Activated CD4-positive, alpha-beta T cell treated with anti-CD3 and anti-CD28 coated beads for 48 hours (primary cell): ENCODE data around the gene ZNF619.

Experiments
- DNase-seq: peaks from one replicate; pipeline ENCODE4 v3.0.0-alpha.2; 2020

Gene ZNF619

DNA sequence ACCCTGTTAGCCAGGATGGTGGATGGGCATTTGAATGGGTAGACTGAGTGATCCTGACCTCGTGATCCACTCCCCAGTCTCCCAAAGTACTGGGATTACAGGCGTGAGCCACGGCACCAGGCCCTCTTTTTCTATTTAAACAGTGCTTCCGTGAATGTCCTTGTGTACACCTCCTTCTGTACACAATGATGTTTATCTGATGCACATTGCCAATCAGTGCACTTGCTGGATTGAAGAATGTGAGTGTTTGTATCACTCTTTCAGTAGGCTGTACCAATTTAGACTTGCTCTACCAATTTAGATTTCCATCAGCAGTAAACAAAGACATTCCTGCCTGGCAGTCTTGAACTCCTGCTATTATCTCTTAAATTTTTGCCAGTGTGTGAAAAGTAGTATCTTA lies 8.9 kb upstream of the ZNF619 start:
- no peak for DNase-seq

DNA sequence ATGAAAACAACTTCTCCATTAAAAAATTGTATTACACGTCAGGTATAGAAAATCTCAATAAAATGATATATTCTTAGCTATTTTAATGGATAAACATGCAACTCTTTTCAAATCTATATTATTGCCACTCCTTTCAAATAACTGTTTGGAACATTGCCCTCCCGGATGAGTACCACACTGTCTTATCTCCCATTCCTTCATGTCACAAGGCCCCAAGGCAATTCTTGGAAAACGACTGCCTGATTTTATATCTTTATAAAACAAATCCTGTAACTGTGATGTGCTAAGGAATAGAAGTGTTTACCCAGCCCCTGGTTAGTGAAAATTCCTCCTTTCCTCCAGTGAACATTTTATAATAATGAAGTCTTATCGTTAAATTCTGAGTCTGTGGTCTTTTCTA lies 6.2 kb upstream of the ZNF619 start:
- no peak for DNase-seq

DNA sequence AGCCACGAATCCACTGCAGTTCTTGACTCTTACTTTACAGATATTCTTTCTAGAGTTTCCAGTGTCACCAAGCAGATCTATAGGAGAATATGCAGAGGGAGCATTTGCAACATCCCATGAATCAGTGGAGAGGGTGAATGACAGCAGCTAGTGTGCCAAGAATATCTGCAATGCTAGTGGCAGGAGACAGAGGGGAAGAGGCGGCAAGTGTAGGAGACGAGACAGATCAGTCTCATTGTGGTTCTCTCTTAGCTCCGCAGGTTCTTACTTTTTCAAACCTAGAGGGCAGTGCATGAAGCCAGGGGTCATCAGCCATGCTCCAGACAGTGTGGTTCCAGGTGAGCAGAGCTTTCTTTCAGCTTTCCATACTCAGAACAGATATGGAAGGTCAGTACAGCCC lies 744 bp downstream of the ZNF619 start:
- DNase-seq = no peak

DNA sequence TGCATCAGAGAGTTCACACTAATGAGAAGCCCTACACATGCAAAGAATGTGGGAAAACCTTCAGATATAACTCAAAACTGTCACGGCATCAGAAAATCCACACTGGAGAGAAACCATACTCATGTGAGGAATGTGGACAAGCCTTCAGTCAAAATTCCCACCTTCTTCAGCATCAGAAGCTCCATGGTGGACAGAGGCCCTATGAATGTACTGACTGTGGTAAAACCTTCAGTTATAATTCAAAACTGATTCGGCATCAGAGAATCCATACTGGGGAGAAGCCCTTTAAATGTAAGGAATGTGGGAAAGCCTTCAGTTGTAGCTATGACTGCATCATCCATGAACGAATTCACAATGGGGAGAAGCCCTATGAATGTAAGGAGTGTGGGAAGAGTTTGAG lies 10.2 kb downstream of the ZNF619 start:
- no peak for DNase-seq

DNA sequence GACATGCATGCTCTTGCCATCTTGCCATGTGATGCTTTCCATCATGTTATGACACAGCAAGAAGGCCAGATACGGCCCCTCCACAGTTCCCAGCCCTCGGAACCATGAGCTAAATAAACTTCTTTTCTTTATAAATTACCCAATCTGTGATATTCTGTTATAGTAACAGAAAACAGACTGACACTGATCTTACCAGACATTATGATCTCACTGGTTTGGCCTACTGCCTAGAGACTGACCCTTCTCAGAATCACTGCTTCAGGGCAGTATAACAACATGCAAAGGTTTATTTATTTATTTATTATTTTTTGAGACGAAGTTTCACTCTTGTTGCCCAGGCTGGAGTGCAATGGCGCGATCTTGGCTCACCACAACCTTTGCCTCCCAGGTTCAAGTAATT lies 14.0 kb downstream of the ZNF619 start:
- DNase-seq = no peak

DNA sequence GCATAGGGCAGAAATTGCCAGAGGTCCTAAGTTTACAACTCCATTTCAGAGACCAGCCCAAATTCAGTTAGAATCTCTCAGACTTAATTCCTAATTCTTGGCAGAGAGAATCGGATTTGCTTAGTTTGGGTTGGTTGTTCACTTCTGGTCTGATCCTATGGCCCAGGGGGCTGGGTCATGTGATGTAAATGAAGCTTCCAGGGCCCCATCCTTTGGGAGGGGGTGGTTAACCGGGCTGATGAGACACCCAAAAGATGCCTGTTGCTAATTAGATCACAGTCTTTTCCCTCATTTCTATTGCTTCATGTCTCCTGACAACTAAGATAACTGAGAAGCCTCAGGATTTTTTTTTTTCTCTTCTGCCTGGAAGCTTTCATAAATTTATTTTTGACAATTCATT lies 17.8 kb downstream of the ZNF619 start:
- no peak for DNase-seq

DNA sequence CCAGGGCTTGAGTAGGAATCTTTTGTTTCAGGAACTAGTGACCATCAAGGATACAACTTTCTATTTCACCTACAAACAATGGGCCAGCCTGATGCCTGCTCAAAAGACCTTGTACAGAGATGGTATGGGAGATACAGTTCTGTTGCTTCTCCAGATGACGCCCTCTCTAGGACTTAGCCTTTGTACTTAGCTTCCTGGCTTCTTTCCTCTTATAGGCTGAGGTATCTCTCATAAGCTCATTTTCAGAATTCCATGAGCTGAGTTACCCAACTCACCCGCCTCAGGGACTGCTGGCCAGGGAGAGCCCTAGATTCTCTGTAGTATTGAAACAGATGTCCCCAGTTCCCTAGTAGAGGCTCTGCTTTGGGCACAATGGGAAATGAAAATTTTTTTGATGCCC lies 20.4 kb downstream of the ZNF619 start:
- no peak for DNase-seq

DNA sequence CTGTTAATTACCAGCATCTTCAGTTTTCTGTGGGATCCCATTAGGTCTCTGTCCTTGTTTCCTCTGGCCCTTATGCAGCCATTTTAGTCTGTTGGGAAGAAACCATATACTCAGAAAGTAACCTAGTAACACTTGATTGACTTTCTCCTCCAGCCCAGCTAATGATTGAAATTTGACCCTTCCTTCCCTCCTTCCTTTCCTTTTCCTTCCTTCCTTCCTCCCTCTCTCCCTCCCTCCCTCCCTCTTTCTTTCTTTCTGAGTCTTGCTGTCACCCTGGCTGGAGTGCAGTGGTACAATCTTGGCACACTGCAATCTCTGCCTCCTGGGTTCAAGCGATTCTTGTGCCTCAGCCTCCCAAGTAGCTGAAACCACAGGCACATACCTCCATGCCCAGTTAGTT lies 23.0 kb downstream of the ZNF619 start:
- no peak for DNase-seq

DNA sequence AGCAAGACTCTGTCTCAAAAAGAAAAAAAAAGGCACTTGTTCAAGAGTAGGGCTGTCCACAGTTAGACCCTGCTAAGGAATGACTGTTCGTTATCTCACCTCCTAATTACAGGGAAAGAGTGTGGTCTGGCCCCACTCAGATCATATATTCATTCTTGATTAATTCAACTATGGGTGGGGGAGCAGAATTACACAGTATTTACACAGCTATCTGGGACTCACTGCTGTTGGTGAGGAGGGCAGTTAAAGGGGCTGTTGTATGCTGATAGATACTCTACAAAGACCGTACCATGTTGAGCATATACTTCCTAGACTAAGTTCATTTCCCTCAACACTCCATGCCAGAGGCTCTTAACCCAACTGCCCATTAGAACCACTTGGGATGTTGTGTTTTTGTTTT lies 25.1 kb downstream of the ZNF619 start:
- DNase-seq = no peak

DNA sequence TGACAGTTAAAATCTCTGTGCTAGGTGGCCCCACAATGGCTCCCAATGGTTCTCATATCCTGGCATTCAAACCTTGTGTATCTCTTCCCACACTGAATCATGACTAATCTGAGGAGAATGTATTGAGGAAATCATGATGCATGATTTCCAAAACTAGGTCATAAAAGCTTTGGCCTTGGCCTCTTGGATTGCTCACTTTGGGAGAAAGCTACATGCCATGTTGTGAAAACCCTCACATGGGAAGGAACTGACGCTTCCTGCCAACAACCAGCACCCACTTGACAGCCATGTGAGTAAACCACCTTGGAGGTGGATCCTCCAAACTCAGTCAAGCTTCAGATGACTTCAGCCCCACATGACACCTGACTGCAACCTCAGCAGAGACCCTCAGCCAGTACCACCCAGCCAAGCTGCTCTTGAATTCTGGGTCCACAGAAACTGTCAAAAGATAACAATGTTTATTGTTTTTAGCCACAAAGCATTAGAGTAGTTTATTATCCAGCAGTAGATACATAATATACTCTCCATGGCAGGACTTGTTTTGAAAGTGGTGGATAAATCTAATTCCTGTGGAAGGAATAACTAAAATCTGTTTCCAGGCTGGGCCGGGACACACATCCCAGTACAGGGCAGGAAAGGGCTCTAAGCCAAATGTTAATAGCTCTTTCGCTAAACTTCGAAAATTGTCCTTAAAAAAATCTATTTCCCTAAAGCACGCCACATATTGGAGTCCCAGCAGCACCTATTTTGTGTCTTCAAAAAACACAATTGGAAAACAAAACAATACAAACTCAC lies 27.9 kb downstream of the ZNF619 start:
- DNase-seq = peak; percentile 10

DNA sequence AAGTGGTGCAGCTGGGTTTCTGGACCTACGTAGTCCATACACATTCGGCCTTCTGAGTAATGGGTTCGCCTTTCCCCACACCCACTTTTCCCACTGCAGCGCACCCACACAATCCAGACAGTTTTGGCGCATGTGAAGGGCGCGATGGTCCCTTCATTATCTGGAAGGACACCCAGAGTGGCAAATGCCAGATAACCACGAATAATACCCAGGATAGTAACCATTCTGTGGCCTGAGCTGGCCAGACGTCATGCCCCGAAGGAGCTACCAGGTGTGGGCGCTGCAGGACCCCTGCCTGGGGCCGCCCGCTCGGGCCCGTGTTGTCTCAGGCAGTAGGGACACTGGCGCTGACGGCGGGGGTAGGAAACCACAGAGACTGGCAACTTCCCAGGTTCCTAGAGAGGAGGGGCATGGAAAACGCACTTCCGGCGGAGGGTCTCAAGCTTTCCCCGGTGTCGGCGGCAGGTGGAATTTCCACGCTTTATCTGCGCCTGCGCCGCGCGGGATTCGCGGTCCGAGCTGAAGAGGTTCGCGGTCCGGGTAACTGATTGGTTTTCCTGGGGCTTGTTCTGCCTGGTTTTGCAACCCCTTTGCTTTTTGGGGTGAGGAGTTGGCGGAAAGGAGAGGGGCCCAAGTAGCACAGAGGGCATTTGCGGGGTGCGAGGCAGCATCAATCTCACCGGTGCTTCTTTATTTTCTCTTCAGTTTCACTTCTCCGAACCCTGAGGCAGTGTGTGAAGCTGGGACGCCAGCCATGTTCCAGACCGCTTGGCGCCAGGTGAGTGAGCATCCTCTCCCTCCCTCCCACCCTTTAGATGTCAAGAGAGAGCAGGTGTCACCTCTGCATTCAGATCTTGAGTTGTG lies 28.9 kb downstream of the ZNF619 start, which contains the start of gene ZNF620:
TSS of gene ZNF620 (plus strand) at position 441 of the 864 bp plus-strand sequence. CDS start at position 755, 314 bp downstream.
- peak; percentile 54 for DNase-seq

DNA sequence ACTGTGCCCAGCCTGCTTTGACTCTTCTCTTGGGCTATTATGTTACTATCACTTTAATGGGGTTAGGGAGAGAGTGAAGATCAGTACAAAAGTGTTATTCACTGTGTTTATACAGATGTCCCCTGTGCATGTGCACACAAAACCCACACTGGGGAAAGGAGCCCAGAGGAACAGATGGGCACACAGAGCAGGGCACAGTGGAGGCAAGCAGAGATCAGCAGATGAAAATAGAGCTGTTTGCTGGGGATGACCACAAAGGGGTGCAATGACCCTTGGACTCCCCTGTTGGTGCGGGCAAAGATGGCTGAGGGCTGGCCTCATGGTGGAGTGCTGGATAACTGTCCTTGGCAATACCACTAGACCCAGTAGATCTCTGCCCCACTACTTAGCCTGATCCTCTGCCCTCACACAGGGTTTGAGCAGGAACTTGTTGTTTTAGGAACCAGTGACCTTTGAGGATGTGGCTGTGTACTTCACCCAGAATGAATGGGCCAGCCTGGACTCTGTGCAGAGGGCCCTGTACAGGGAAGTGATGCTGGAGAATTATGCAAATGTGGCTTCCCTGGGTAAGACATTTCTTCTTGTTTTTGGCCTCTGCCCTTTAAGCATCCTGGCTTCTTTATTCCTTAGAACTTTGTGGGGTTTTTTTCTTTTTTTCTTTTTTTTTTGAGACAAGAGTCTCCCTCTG lies 34.3 kb downstream of the ZNF619 start:
- DNase-seq = no peak

DNA sequence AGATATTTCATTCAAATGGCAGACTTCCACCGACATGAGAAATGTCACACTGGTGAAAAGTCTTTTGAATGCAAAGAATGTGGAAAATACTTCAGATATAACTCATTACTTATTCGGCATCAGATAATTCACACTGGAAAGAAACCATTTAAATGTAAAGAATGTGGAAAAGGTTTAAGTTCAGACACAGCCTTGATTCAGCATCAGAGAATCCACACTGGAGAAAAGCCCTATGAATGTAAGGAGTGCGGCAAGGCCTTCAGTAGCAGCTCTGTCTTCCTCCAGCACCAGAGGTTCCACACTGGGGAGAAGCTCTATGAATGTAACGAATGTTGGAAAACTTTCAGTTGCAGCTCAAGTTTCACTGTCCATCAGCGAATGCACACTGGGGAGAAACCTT lies 39.3 kb downstream of the ZNF619 start:
- no peak for DNase-seq

DNA sequence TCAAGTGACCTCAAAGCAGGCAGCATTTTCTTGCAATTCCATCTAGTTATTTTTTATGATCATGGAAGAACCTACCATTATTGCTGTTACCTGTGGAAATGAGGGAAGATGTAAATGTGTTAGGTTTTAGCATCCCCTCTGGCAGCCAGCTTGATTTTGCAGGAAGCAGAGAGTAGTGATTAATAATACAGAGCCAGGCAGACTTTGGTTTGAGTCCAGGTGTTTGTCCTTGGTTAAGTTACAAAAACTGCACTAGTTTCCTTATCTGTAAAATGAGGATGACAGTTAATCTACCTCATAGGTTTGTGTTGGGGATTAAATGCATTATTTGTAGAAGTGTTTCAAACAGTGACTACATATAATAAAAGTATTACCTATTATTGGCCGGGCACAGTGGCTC lies 41.1 kb downstream of the ZNF619 start:
- DNase-seq = no peak

DNA sequence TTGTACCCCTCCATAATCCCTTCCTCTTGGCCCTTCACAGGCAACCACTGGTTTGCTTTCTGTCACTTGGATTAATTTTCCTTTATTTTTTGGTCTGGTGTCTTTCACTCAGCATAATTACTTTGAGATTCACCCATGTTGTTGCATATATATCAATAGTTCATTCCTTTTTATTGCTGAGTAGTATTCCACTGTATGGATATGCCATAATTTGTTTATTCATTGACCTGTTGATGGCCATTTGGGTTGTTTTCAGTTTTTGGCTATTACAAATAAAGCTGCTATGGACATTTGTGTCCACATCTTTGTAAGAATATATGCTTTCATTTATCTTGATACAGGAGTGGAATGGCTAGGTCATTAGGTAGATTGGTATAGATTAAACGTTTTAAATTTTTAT lies 41.9 kb downstream of the ZNF619 start:
- DNase-seq = no peak

DNA sequence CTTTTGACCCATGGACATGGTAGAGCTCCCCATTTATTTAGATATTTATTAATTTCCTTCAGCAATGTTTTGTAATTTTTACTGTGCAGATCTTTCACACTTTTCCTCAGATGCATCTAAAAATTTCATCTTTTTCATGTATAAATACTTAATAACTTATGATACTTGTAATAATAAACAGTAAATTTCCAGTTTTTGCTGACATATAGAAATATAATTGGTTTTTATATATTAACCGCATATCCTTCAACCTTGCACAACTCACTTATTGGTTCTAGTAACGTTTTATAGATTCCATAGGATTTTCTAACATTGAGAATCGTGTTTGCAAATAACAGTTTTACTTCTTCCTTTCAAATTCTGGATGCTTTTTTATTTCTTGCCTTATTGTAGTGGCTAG lies 44.3 kb downstream of the ZNF619 start:
- DNase-seq = no peak

DNA sequence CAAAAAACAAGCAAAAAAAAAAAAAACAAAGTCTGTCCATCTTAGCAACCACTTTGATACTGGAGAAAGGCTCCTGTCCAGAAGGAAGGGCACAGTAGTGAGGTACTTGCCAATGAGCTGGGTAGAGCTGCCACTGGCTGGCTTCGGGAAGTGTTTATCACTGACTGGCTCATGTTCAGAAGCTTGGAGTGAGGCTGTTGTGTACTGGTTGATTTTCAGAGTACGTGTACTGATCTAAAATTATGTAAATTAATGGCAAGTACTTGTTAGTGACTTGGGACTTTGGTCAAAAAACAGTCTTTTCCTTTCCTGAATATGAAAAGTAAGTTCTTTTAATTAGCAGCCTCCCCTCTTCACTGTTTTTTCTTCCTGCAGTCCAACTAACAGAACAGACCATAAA lies 46.9 kb downstream of the ZNF619 start:
- DNase-seq = no peak

DNA sequence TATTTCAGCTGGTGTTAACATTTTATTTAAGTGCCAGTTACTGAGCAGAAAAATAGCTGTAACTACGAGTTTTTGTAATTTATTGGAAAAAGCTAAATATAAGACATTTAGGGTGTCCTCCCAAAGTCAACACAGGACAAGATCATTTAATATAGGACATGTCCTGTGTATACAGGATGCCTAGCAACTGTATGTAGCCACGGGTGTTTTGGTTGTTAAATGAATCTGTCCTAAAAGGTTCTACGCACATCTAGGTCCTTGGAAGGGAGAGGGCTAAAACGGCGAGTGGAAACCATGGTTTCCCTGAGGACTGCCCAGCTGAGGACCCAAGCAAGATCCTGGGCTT lies 47.3 kb downstream of the ZNF619 start:
- no peak for DNase-seq

DNA sequence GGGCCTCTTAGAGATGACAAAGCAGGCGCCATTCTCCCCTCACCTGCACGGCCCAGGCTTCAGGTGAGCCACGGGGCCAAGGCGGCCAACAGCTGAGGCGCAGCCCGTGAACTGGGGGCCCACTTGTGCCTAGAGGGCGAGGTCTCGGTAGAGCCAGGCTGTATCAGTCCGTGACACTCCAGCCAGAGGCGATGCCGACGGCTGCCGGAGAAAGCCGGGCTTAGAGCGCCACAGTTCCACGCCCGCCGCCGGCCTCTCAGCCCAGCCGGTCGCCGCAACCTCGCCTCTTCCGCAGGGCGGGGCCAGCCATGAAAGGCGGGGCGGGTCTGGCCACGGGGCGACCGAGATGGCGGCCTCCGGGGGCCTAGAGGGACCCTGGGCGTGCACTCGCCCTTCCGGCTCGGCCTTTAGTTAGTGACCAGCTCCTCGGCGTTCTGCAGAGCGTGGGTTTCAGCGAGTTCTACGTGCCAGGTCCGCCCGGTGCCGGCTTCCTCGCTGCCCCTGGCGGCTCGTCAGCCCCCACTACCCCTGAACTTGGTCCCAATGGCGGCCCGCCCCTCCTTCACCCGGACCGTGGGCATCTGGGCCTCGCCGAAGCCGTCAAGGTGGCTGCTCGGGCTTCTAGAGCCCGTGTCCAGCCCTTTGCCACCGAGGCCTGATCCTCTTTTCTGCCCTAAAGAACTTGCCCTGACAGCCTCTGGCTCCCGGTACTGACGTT lies 47.8 kb downstream of the ZNF619 start, which contains the start of gene ZNF621:
TSS of gene ZNF621 (plus strand) at position 393 of the 718 bp plus-strand sequence. CDS start 881 bp downstream, outside the sequence.
- DNase-seq = peak; percentile 88

DNA sequence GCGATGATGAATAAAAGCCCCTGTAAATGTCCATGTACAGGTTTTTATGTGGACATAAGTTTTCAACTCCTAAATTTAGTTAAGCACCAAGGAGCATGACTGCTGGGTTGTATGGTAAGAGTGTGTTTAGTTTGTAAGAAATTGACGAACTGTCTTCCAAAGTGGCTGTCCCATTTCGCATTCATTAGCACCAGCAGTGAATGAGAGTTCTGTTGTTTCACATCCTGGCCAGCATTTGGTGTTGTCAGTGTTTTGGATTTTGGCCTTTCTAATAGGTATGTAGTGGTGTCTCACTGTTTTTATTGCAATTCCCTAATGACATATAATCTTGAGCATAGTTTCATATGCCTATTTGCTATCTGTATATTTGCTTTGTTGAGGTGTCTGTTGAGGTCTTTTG lies 51.5 kb downstream of the ZNF619 start:
- DNase-seq = no peak

DNA sequence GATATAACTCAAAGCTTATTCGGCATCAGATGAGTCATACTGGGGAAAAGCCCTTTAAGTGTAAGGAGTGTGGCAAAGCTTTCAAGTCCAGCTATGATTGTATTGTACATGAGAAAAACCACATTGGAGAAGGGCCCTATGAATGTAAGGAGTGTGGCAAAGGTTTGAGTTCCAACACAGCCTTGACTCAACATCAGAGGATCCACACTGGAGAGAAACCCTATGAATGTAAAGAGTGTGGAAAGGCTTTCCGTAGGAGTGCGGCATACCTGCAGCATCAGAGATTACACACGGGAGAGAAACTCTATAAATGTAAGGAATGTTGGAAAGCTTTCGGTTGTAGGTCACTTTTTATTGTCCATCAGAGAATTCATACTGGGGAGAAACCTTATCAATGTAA lies 55.3 kb downstream of the ZNF619 start:
- DNase-seq = no peak

DNA sequence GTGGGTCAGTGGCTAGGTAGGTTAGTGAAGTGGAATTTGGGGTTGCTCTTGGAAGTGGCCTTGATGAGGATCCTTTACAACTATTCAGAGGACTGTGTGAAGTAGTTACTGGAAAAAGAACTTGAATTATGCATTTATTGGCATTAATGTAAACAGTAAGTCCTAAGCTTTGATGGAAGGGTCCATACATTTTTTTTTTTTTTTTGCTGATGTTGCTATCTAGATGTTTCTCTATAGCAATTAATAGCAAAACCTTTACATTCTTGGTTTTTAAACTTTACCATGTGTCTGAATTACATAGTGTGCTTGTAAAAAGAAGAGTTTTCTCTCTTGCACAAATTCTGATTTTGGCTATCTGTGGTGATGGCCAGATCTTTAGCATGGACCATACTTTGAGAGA lies 57.4 kb downstream of the ZNF619 start:
- DNase-seq = no peak
